Duodenal mucosa (tissue), 2 donors: Measurements from ENCODE around the gene SYT14.
"Not testable (repeated sequence)": the region's sequence is repeated elsewhere in the genome, so short reads cannot be mapped to it uniquely, and the experiment has no call there.

Experiments
- H3K27ac ChIP-seq: one replicate; pipeline ENCODE4 v1.7.0; 2013; ENCODE audit warnings: low read depth, low read length
- H3K27me3 ChIP-seq, 2 donors: one replicate each; pipeline ENCODE4 v1.7.0; 2013; ENCODE audit warnings: low read length in 2 of 2, control low read depth in 1 of 2; ENCODE audit not compliant: insufficient read depth in 2 of 2, control insufficient read depth in 1 of 2
- H3K36me3 ChIP-seq, 2 donors: one replicate each; pipeline ENCODE4 v1.7.0; 2013; ENCODE audit warnings: low read length in 2 of 2, control low read depth in 1 of 2; ENCODE audit not compliant: insufficient read depth in 2 of 2, control insufficient read depth in 1 of 2
- H3K4me1 ChIP-seq, 2 donors: one replicate each; pipeline ENCODE4 v1.7.0; 2013; ENCODE audit warnings: low read length in 2 of 2, control low read depth in 1 of 2; ENCODE audit not compliant: insufficient read depth in 2 of 2, control insufficient read depth in 1 of 2
- H3K4me3 ChIP-seq, 2 donors: one replicate each; pipeline ENCODE4 v1.7.0; 2013; ENCODE audit warnings: low read length in 2 of 2, low read depth in 1 of 2
- H3K9ac ChIP-seq, 2 donors: one replicate each; pipeline ENCODE4 v1.7.0; 2013; ENCODE audit warnings: low read length in 2 of 2, low read depth in 1 of 2
- H3K9me3 ChIP-seq, 2 donors: one replicate each; pipeline ENCODE4 v1.7.0; 2013; ENCODE audit warnings: low read length in 2 of 2, control low read depth in 1 of 2; ENCODE audit not compliant: control insufficient read depth in 1 of 2

Gene SYT14

GRCh38 chr1:209900734-209901133 lies 37.3 kb upstream of the SYT14 start:
- Histone ChIP-seq H3K27ac (no peak overlapping the region), H3K9me3 (no peaks in the 10 kb centered on the region), H3K4me1 (no peaks in the 10 kb centered on the region), H3K4me3 (no peak overlapping the region), H3K36me3 (no peaks in the 10 kb centered on the region), H3K27me3 (peaks cover 0 to 8% of the 10 kb centered on the region in 2 donors), H3K9ac (no peak overlapping the region)

- Histone ChIP-seq H3K27ac (no peak overlapping the region), H3K9ac (no peak overlapping the region), H3K9me3 (no peaks in the 10 kb centered on the region), H3K4me3 (no peak overlapping the region), H3K36me3 (no peaks in the 10 kb centered on the region), H3K4me1 (no peaks in the 10 kb centered on the region), H3K27me3 (peaks cover 0 to 5% of the 10 kb centered on the region in 2 donors)
Observed at GRCh38 chr1:209901211-209901610, 36.8 kb upstream of the SYT14 start.

- H3K36me3 ChIP-seq, H3K9ac ChIP-seq, H3K4me3 ChIP-seq, H3K27ac ChIP-seq, H3K4me1 ChIP-seq, H3K27me3 ChIP-seq, H3K9me3 ChIP-seq: not testable (repeated sequence)
Observed at GRCh38 chr1:209904774-209905173, 33.2 kb upstream of the SYT14 start.

GRCh38 chr1:209911746-209912145 lies 26.3 kb upstream of the SYT14 start:
- no peak overlapping the region for H3K9ac ChIP-seq
- no peak overlapping the region for H3K4me3 ChIP-seq
- no peaks in the 10 kb centered on the region for H3K36me3 ChIP-seq
- H3K27ac ChIP-seq, result no peak overlapping the region
- no peaks in the 10 kb centered on the region for H3K27me3 ChIP-seq
- no peaks in the 10 kb centered on the region for H3K9me3 ChIP-seq
- H3K4me1 ChIP-seq, result no peaks in the 10 kb centered on the region

GRCh38 chr1:209912306-209912705 lies 25.7 kb upstream of the SYT14 start:
- Histone ChIP-seq H3K4me3 (no peak overlapping the region), H3K4me1 (no peaks in the 10 kb centered on the region), H3K27ac (no peak overlapping the region), H3K9ac (no peak overlapping the region), H3K27me3 (no peaks in the 10 kb centered on the region), H3K36me3 (no peaks in the 10 kb centered on the region), H3K9me3 (no peaks in the 10 kb centered on the region)

GRCh38 chr1:209919637-209920036 lies 18.4 kb upstream of the SYT14 start:
- H3K9me3 ChIP-seq, H3K36me3 ChIP-seq, H3K4me1 ChIP-seq, H3K27ac ChIP-seq, H3K4me3 ChIP-seq, H3K9ac ChIP-seq, H3K27me3 ChIP-seq: not testable (repeated sequence)

- Histone ChIP-seq H3K36me3 (no peaks in the 10 kb centered on the region), H3K4me3 (no peak overlapping the region), H3K9ac (no peak overlapping the region), H3K4me1 (no peaks in the 10 kb centered on the region), H3K9me3 (no peaks in the 10 kb centered on the region), H3K27me3 (no peaks in the 10 kb centered on the region), H3K27ac (no peak overlapping the region)
Observed at GRCh38 chr1:209920844-209921243, 17.2 kb upstream of the SYT14 start.

GRCh38 chr1:209924390-209924789 lies 13.6 kb upstream of the SYT14 start:
- H3K9me3 ChIP-seq, result no peaks in the 10 kb centered on the region
- no peaks in the 10 kb centered on the region for H3K36me3 ChIP-seq
- no peak overlapping the region for H3K4me3 ChIP-seq
- H3K9ac ChIP-seq, result no peak overlapping the region
- H3K27me3 ChIP-seq, result no peaks in the 10 kb centered on the region
- H3K27ac ChIP-seq, result no peak overlapping the region
- no peaks in the 10 kb centered on the region for H3K4me1 ChIP-seq

GRCh38 chr1:209926045-209926444 lies 12.0 kb upstream of the SYT14 start:
- Histone ChIP-seq H3K4me1 (no peaks in the 10 kb centered on the region), H3K9me3 (no peaks in the 10 kb centered on the region), H3K9ac (no peak overlapping the region), H3K27me3 (no peaks in the 10 kb centered on the region), H3K27ac (no peak overlapping the region), H3K4me3 (no peak overlapping the region), H3K36me3 (no peaks in the 10 kb centered on the region)

GRCh38 chr1:209927466-209927865 lies 10.6 kb upstream of the SYT14 start:
- H3K27ac ChIP-seq, result no peak overlapping the region

GRCh38 chr1:209929751-209930150 lies 8.3 kb upstream of the SYT14 start:
- H3K4me1 ChIP-seq, result no peaks in the 10 kb centered on the region
- H3K4me3 ChIP-seq, result no peak overlapping the region
- no peaks in the 10 kb centered on the region for H3K36me3 ChIP-seq
- no peak overlapping the region for H3K9ac ChIP-seq
- no peak overlapping the region for H3K27ac ChIP-seq
- H3K27me3 ChIP-seq, result no peaks in the 10 kb centered on the region
- H3K9me3 ChIP-seq, result no peaks in the 10 kb centered on the region

More at GRCh38 chr1:209927466-209927865, 10.6 kb upstream of the SYT14 start:
- no peak overlapping the region for H3K9ac ChIP-seq
- H3K4me1 ChIP-seq, result no peaks in the 10 kb centered on the region
- no peaks in the 10 kb centered on the region for H3K9me3 ChIP-seq
- H3K27me3 ChIP-seq, result no peaks in the 10 kb centered on the region
- no peak overlapping the region for H3K4me3 ChIP-seq
- no peaks in the 10 kb centered on the region for H3K36me3 ChIP-seq
